ENCODE measurements around the gene OPA1.

DNA sequence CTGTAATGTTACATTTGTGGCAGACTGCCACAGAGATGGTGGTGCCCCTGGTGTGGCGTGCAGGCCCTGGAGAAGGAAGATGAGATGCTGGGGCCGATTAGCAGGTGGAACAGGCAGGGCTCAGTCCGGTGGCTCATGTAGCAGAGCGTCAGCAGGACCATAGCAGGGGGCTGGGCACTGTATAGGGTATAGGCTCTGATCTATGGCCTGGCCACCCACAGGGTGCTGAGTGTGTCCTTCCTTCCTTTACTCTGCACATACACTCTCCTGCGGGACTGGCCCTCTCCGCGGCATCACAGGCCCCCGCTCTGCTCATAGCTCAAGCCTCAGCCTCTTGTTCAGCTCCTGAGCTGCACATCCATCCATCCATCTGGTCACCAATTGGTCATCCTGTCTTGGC, 143.6 kb downstream of the OPA1 start:
- no peak for TF ChIP-seq CTCF (IDR thresholded peaks at IDR 0.05; ENCODE audit: low read depth, low read length, missing input control)
- TF ChIP-seq REST (IDR thresholded peaks at IDR 0.05): no peak
- no peak for TF ChIP-seq MAX (IDR thresholded peaks at IDR 0.05)
- no peak for TF ChIP-seq JUND (IDR thresholded peaks at IDR 0.05)
